ENCODE data around the gene FXYD3. TPM values are rescaled to one million over a fixed set of nuclear protein-coding genes. Genes with fewer than 3 reads are reported as not detected.
"Not testable (repeated sequence)": the region's sequence is repeated elsewhere in the genome, so short reads cannot be mapped to it uniquely, and the experiment has no call there.

FXYD3 gene
- total and polyA plus RNA-seq, 2 of the 13 experiments (the other 11 are each of a cell fraction or from before 2014, with no cell fraction given): 4.9 TPM; not detected in 1

GRCh38 chr19:35129724-35130274 lies 14.2 kb downstream of the FXYD3 start (continued):
- TF ChIP-seq RXRB (CRISPR knock-in tag; IDR thresholded peaks at IDR 0.05; ENCODE audit: borderline replicate concordance): peak; percentile 61; the same call in 1 of the 2 replicates
- 0 out of 2 replicates have a peak, but pooled peaks have one; percentile 38 for TF ChIP-seq ELF4 (CRISPR knock-in tag; IDR thresholded peaks at IDR 0.05; ENCODE audit: borderline replicate concordance)
- not testable (repeated sequence) for TF ChIP-seq CBX2 (IDR thresholded peaks at IDR 0.05; ENCODE audit: low read depth, low read length); NONO (IDR thresholded peaks at IDR 0.05)
- peak; percentile 73; the same call in 1 of the 2 replicates for TF ChIP-seq CBX2 (CRISPR knock-in tag; IDR thresholded peaks at IDR 0.05; ENCODE audit: low read depth)
- 0 out of 2 replicates have a peak, but pooled peaks have one; percentile 21 for TF ChIP-seq GATAD2A (CRISPR knock-in tag; IDR thresholded peaks at IDR 0.05)
- TF ChIP-seq HINFP (CRISPR knock-in tag; IDR thresholded peaks at IDR 0.05; ENCODE audit: low read depth): 0 out of 2 replicates have a peak, but pooled peaks have one; percentile 33
- peak; percentile 29; the same call in 1 of the 2 replicates for TF ChIP-seq SOX5 (CRISPR knock-in tag; IDR thresholded peaks at IDR 0.05; ENCODE audit: borderline replicate concordance)
- TF ChIP-seq SAP130 (CRISPR knock-in tag; IDR thresholded peaks at IDR 0.05; ENCODE audit: low read depth): peak; percentile 75
- 0 out of 2 replicates have a peak, but pooled peaks have one; percentile 37 for TF ChIP-seq ISL2 (CRISPR knock-in tag; IDR thresholded peaks at IDR 0.05)
- TF ChIP-seq ZNF503 (CRISPR knock-in tag; IDR thresholded peaks at IDR 0.05): peak; percentile 41; the same call in 1 of the 2 replicates
- peak; percentile 40; the same call in 1 of the 2 replicates for TF ChIP-seq GFI1 (CRISPR knock-in tag; IDR thresholded peaks at IDR 0.05; ENCODE audit: borderline replicate concordance)
- peak; percentile 54; the same call in 1 of the 2 replicates for TF ChIP-seq NONO (CRISPR knock-in tag; conservative IDR thresholded peaks at IDR 0.05)
